ENCODE data around the gene FAM110D. TPM values are rescaled to one million over a fixed set of nuclear protein-coding genes. Genes with fewer than 3 reads are reported as not detected.
A peak's percentile ranks its signal among the peaks of the same experiment; 100 is the strongest.

Gene FAM110D
- total and polyA plus RNA-seq, 7 donors = 1.2 to 2.9 (median 1.4) TPM

- Histone ChIP-seq H3K27me3 (ENCODE audit: insufficient read depth in 3 of 3, low read length in 2 of 3) (no peaks in the 10 kb centered on the region), H3K4me3 (no peak overlapping the region), H3K4me1 (peaks cover 19% of the 10 kb centered on the region), H3K9me3 (no peaks in the 10 kb centered on the region), H3K36me3 (ENCODE audit: insufficient read depth in 1 of 2, low read depth in 1 of 2) (no peaks in the 10 kb centered on the region), H3K27ac (no peak overlapping the region)
- DNase-seq (no peak), ATAC-seq (no peak)
- WGBS, 3 donors = 71 to 85% (median 84%) methylated on average over 4 of the region's 4 CpGs
- intact Hi-C loops (cut with DNase I) = loop anchor here (5.0 to 10.0 kb wide), 3 partner anchors 156 to 272 kb away; no protein-coding TSS in a partner anchor
- TF ChIP-seq CTCF (IDR thresholded peaks at IDR 0.05) = no peak
These were observed 7.9 kb downstream of the FAM110D start for GRCh38 chr1:26166719-26167281.

GRCh38 chr1:26168410-26169197 is 9.7 kb downstream of the FAM110D start, which contains the start of gene C1orf232:
TSS of gene C1orf232 (minus strand) at chr1:26168963. CDS start at chr1:26168499, 464 bp downstream.
- peak within 1 kb of the TSS; percentile 90 for H3K27ac ChIP-seq
- no peaks in the 10 kb centered on the region for H3K36me3 ChIP-seq (ENCODE audit: insufficient read depth in 1 of 2, low read depth in 1 of 2)
- peak within 1 kb of the TSS; percentile 77 for H3K4me3 ChIP-seq
- no peak for TF ChIP-seq CTCF (IDR thresholded peaks at IDR 0.05)
- peaks cover 21% of the 10 kb centered on the region for H3K4me1 ChIP-seq
- peak; percentile 35 to 65 for DNase-seq
- no peaks in the 10 kb centered on the region for H3K9me3 ChIP-seq
- intact Hi-C loops (cut with DNase I) = loop anchor here (5.0 to 10.0 kb wide), 3 partner anchors 154 to 274 kb away; no protein-coding TSS in a partner anchor
- no peak for ATAC-seq
- no peaks in the 10 kb centered on the region for H3K27me3 ChIP-seq (ENCODE audit: insufficient read depth in 3 of 3, low read length in 2 of 3)
- 38 to 49% (median 40%) methylated on average over 5 of the region's 5 CpGs for WGBS, 3 donors

GRCh38 chr1:26169198-26169554 is 10.3 kb downstream of the FAM110D start:
- H3K27ac ChIP-seq = peak overlapping the region; percentile 90
- intact Hi-C loops (cut with DNase I) = loop anchor here (5.0 to 10.0 kb wide), 3 partner anchors 153 to 274 kb away; no protein-coding TSS in a partner anchor
- H3K4me3 ChIP-seq = peak overlapping the region; percentile 77
- peaks cover 17% of the 10 kb centered on the region for H3K4me1 ChIP-seq
- 52 to 57% (median 52%) methylated on average over 4 of the region's 4 CpGs for WGBS, 3 donors
- no peaks in the 10 kb centered on the region for H3K9me3 ChIP-seq
- H3K27me3 ChIP-seq (ENCODE audit: insufficient read depth in 3 of 3, low read length in 2 of 3) = no peaks in the 10 kb centered on the region
- no peaks in the 10 kb centered on the region for H3K36me3 ChIP-seq (ENCODE audit: insufficient read depth in 1 of 2, low read depth in 1 of 2)
- TF ChIP-seq CTCF (IDR thresholded peaks at IDR 0.05) = no peak
- ATAC-seq = no peak
- no peak for DNase-seq

GRCh38 chr1:26169669-26170471 is 11.0 kb downstream of the FAM110D start, which contains the start of gene ZNF593:
TSS of gene ZNF593 (plus strand) at chr1:26169908. CDS start at chr1:26169984, 76 bp downstream.
- DNase-seq (peak; percentile 93 to 97), ATAC-seq (peak; percentile 94 to 97 (median 96))
- H3K36me3 ChIP-seq (ENCODE audit: insufficient read depth in 1 of 2, low read depth in 1 of 2) = no peaks in the 10 kb centered on the region
- no peaks in the 10 kb centered on the region for H3K27me3 ChIP-seq (ENCODE audit: insufficient read depth in 3 of 3, low read length in 2 of 3)
- H3K4me3 ChIP-seq = peak within 1 kb of the TSS; percentile 77
- intact Hi-C loops (cut with DNase I) = loop anchor here (5.0 to 10.0 kb wide), 3 partner anchors 152 to 275 kb away; no protein-coding TSS in a partner anchor
- peaks cover 17% of the 10 kb centered on the region for H3K4me1 ChIP-seq
- peak within 1 kb of the TSS; percentile 90 for H3K27ac ChIP-seq
- peak; percentile 90 for TF ChIP-seq CTCF (IDR thresholded peaks at IDR 0.05)
- 1% methylated on average over 68 to 76 of the region's 76 CpGs for WGBS, 3 donors
- no peaks in the 10 kb centered on the region for H3K9me3 ChIP-seq

Measured in psoas muscle (tissue), 8 donors.